Neural crest cell (in vitro differentiated cells): Measurements from ENCODE around the gene ZNF143. TPM values are rescaled to one million over a fixed set of nuclear protein-coding genes. Genes with fewer than 3 reads are reported as not detected.

Experiments
- DNase-seq: peaks from one replicate; pipeline ENCODE4 v3.0.0; 2021; ENCODE audit warnings: low read depth, mixed read lengths, low spot score
- H3K27ac Mint-ChIP-seq: one replicate; pipeline ENCODE4 v1.8.0; 2021; ENCODE audit warnings: mild to moderate bottlenecking, mixed read lengths; ENCODE audit not compliant: unreplicated experiment
- H3K27me3 Mint-ChIP-seq: 2 replicates; pipeline ENCODE4 v1.8.0; 2021; ENCODE audit warnings: low read depth, mild to moderate bottlenecking, mixed read lengths
- H3K36me3 Mint-ChIP-seq: 2 replicates; pipeline ENCODE4 v1.8.0; 2021; ENCODE audit warnings: low read depth, mild to moderate bottlenecking, mixed read lengths
- H3K4me1 Mint-ChIP-seq: 2 replicates; pipeline ENCODE4 v1.8.0; 2021; ENCODE audit warnings: mixed read lengths
- H3K4me3 Mint-ChIP-seq: one replicate; pipeline ENCODE4 v1.8.0; 2021; ENCODE audit warnings: mild to moderate bottlenecking, mixed read lengths
- H3K9me3 Mint-ChIP-seq: 2 replicates; pipeline ENCODE4 v1.8.0; 2021; ENCODE audit warnings: mixed read lengths
- CTCF ChIP-seq: fragments of 200-600 bp; sonication (generic); conservative IDR thresholded peaks from 2 replicates; pipeline ENCODE4 v1.5.0; 2021; ENCODE audit warnings: antibody characterized with exemption, mild to moderate bottlenecking
- total RNA-seq: library from RNA; stranded (reverse); gene quantifications from 2 replicates; pipeline ENCODE4 v1.2.1, GENCODE V29; 2021

The ZNF143 gene
- total RNA-seq, 1 donor from 2014 or later, result 39.1 TPM

GRCh38 chr11:9562716-9563115 is 101.9 kb downstream of the ZNF143 start:
- peaks cover 16% of the 10 kb centered on the region for H3K36me3 Mint-ChIP-seq
- no peaks in the 10 kb centered on the region for H3K27me3 Mint-ChIP-seq
- H3K4me1 Mint-ChIP-seq, result peaks cover 17% of the 10 kb centered on the region
- TF ChIP-seq CTCF, result no peak
- no peak for DNase-seq
- H3K4me3 Mint-ChIP-seq, result no peak overlapping the region
- H3K27ac Mint-ChIP-seq, result no peak overlapping the region
- peaks cover 12% of the 10 kb centered on the region for H3K9me3 Mint-ChIP-seq

- H3K9me3 Mint-ChIP-seq, result peaks cover 12% of the 10 kb centered on the region
- no peak for DNase-seq
- no peak overlapping the region for H3K4me3 Mint-ChIP-seq
- TF ChIP-seq CTCF, result no peak
- peaks cover 16% of the 10 kb centered on the region for H3K36me3 Mint-ChIP-seq
- no peaks in the 10 kb centered on the region for H3K27me3 Mint-ChIP-seq
- H3K4me1 Mint-ChIP-seq, result peaks cover 21% of the 10 kb centered on the region
- no peak overlapping the region for H3K27ac Mint-ChIP-seq
Measured at GRCh38 chr11:9563196-9563730, 102.5 kb downstream of the ZNF143 start.

GRCh38 chr11:9565822-9566560 is 105.2 kb downstream of the ZNF143 start:
- Mint-ChIP-seq H3K27me3 (no peaks in the 10 kb centered on the region), H3K4me1 (peaks cover 38% of the 10 kb centered on the region), H3K9me3 (peaks cover 7% of the 10 kb centered on the region), H3K36me3 (peaks cover 8% of the 10 kb centered on the region), H3K27ac (peak overlapping the region; percentile 97), H3K4me3 (peak overlapping the region; percentile 54)
- TF ChIP-seq CTCF, result no peak
- DNase-seq, result no peak

GRCh38 chr11:9566561-9567063 is 105.8 kb downstream of the ZNF143 start:
- peaks cover 3% of the 10 kb centered on the region for H3K36me3 Mint-ChIP-seq
- peaks cover 40% of the 10 kb centered on the region for H3K4me1 Mint-ChIP-seq
- H3K4me3 Mint-ChIP-seq, result peak overlapping the region; percentile 54
- no peaks in the 10 kb centered on the region for H3K27me3 Mint-ChIP-seq
- DNase-seq, result no peak
- TF ChIP-seq CTCF, result no peak
- peaks cover under 1% of the 10 kb centered on the region for H3K9me3 Mint-ChIP-seq
- peak overlapping the region; percentile 97 for H3K27ac Mint-ChIP-seq

DNA sequence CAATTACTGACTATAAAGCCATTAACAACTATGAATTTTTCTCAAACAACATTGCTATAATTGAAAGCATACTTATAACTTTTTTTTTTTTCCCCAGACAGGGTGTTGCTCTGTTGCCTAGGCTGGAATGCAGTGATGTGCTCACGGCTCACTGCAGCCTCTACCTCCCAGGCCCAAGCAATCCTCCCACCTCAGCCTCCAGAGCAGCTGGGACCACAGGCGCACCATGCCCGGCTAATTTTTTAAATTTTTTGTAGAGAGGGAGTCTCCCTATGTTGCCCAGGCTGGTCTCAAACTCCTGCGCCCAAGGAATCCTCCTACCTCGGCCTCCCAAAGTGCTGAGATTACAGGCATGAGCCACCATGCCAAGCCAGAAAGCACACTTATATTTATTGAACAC is 106.6 kb downstream of the ZNF143 start:
- Mint-ChIP-seq H3K27me3 (no peaks in the 10 kb centered on the region), H3K27ac (no peak overlapping the region), H3K4me3 (no peak overlapping the region), H3K9me3 (no peaks in the 10 kb centered on the region), H3K36me3 (no peaks in the 10 kb centered on the region), H3K4me1 (peaks cover 48% of the 10 kb centered on the region)
- TF ChIP-seq CTCF, result no peak
- no peak for DNase-seq
